Measurements from ENCODE around the gene FGG. TPM values are rescaled to one million over a fixed set of nuclear protein-coding genes. Genes with fewer than 3 reads are reported as not detected.

Gene FGG
- total RNA-seq, 2 experiments from 2014 or later: not detected

DNA sequence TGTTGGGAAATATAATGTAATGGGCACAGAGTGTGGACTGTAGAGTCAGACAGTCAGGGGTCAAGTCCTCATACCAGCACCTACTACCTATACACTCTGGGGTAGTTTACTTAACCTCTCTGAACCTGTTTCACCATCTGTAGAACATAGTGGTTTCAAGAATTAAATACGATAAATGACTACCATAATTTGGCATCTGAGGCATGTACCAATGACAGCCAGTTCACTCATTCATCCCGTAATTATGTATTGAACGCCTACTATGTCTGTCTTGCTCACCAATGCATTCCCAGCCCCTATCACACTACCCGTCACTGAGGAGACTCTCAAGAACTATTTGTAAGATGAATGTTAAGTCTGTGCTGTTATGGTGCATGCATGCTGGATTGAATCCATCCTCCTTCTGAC, 51.6 kb downstream of the FGG start:
- Histone ChIP-seq H3K79me2 (ENCODE audit: insufficient read depth, low read depth, low read length) (no peaks in the 10 kb centered on the region), H3K4me1 (ENCODE audit: insufficient read depth, low read length, poor library complexity, severe bottlenecking) (no peaks in the 10 kb centered on the region), H3K4me2 (ENCODE audit: low read length) (no peak overlapping the region), H3K9me2 (ENCODE audit: insufficient read depth, low read length) (no peaks in the 10 kb centered on the region), H4K20me1 (ENCODE audit: insufficient read depth, low read length) (no peaks in the 10 kb centered on the region), H3K27ac (ENCODE audit: low read depth, low read length, poor library complexity, severe bottlenecking) (no peak overlapping the region), H3K36me3 (ENCODE audit: insufficient read depth, low read length) (no peaks in the 10 kb centered on the region), H2AFZ (ENCODE audit: low read length) (no peak overlapping the region), H3K9me3 (ENCODE audit: low read length) (no peaks in the 10 kb centered on the region), H3K4me3 (ENCODE audit: low read depth, low read length, poor library complexity, severe bottlenecking) (no peak overlapping the region)
- CTCF ChIA-PET (ENCODE audit: unreplicated experiment): no interaction called here
- intact Hi-C loops (cut with micrococcal nuclease; ENCODE audit: unreplicated experiment): no loop called here
- DNase-seq (ENCODE audit: low spot score): no peak
- POLR2A ChIA-PET: interaction anchor here (0.9 to 1.3 kb wide), 2 partner anchors 11 kb away, joined by 4 read pairs; partner anchors contain the start of gene PLRG1
- TF ChIP-seq EZH2phosphoT487 (IDR thresholded peaks at IDR 0.05; ENCODE audit: borderline replicate concordance, low read depth, low read length) (no peak), CTCF (conservative IDR thresholded peaks at IDR 0.05; ENCODE audit: low read length) (no peak)
- BruUV-seq (replicated peaks): no TSS peak

DNA sequence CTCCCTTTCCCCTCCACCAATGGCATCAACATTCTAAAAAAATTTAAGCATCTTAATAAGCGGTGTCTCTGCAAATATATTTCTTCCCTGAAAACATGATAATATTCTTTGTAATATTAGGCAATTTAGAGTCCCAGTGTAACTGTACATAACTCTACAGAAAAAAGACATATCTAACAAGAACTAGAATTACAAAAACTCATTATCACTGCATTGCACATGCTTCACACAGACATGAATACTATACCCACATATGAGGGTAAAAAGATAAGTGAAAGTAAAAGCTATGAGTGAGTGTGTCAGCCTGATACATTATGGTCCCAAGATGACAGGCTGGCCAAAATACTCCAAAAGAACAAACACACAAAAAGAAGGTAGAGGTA, 52.0 kb downstream of the FGG start:
- H2AFZ ChIP-seq (ENCODE audit: low read length): no peak overlapping the region
- H3K36me3 ChIP-seq (ENCODE audit: insufficient read depth, low read length): no peaks in the 10 kb centered on the region
- ChIA-PET CTCF (ENCODE audit: unreplicated experiment) (no interaction called here), POLR2A (interaction anchor here (0.9 kb wide), 1 partner anchor 10 kb away, joined by 4 read pairs; the partner anchor contains the start of gene PLRG1)
- BruUV-seq (replicated peaks): no TSS peak
- no peaks in the 10 kb centered on the region for H3K4me1 ChIP-seq (ENCODE audit: insufficient read depth, low read length, poor library complexity, severe bottlenecking)
- H3K4me3 ChIP-seq (ENCODE audit: low read depth, low read length, poor library complexity, severe bottlenecking): no peak overlapping the region
- no peaks in the 10 kb centered on the region for H3K9me3 ChIP-seq (ENCODE audit: low read length)
- no peaks in the 10 kb centered on the region for H4K20me1 ChIP-seq (ENCODE audit: insufficient read depth, low read length)
- DNase-seq (ENCODE audit: low spot score): no peak
- no peak overlapping the region for H3K27ac ChIP-seq (ENCODE audit: low read depth, low read length, poor library complexity, severe bottlenecking)
- H3K79me2 ChIP-seq (ENCODE audit: insufficient read depth, low read depth, low read length): no peaks in the 10 kb centered on the region
- H3K4me2 ChIP-seq (ENCODE audit: low read length): no peak overlapping the region
- intact Hi-C loops (cut with micrococcal nuclease; ENCODE audit: unreplicated experiment): no loop called here
- TF ChIP-seq CTCF (conservative IDR thresholded peaks at IDR 0.05; ENCODE audit: low read length) (no peak), EZH2phosphoT487 (IDR thresholded peaks at IDR 0.05; ENCODE audit: borderline replicate concordance, low read depth, low read length) (no peak)
- H3K9me2 ChIP-seq (ENCODE audit: insufficient read depth, low read length): no peaks in the 10 kb centered on the region

DNA sequence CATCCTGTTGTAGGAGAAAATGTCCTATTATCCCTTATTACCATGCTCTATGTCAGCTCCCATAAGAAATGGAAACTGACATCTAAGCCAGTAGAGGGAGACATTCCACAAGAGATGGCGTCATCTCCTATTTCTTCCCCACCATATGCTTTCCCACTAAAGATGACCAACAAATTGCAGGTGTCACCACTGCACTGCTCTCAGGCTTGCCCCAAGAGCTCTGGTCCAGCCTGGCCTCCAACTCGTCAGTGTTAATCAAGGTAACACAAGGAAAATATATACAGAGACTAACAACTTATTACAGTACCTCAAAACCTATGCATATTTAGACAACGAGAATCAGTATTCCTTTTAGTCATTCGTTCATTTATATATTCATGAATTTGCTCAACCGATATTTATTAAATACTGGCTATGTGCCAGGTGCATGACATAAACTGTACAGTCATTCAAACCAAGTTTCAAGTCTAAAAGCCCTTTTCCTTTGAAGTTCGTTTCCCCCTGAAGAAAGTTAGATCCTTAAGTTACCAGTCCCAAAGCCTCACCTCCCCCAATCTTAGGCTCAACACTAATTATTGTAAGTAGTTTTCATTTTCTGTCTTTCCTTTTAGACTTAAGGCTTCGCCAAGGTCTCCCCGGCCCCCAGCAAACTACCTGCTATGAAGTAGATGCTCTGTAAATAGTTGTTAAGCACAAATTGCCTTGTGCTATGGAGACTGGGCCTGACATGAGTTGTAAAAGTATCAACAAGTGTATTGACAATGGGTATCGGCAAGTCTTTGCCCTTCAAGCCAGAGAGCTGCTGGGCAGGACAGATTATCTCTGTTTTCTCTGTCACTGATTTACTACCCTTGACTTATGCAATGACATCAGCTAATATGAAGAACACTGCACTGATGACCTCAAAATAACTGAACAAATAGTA, 52.7 kb downstream of the FGG start:
- intact Hi-C loops (cut with micrococcal nuclease; ENCODE audit: unreplicated experiment): loop anchor here (10.0 kb wide), 1 partner anchor 245 kb away; no protein-coding TSS in a partner anchor

More for the DNA sequence above, 52.7 kb downstream of the FGG start:
- Histone ChIP-seq H4K20me1 (ENCODE audit: insufficient read depth, low read length) (no peaks in the 10 kb centered on the region), H3K4me2 (ENCODE audit: low read length) (no peak overlapping the region), H3K4me3 (ENCODE audit: low read depth, low read length, poor library complexity, severe bottlenecking) (no peak overlapping the region), H3K4me1 (ENCODE audit: insufficient read depth, low read length, poor library complexity, severe bottlenecking) (no peaks in the 10 kb centered on the region), H2AFZ (ENCODE audit: low read length) (no peak overlapping the region), H3K27ac (ENCODE audit: low read depth, low read length, poor library complexity, severe bottlenecking) (no peak overlapping the region), H3K9me3 (ENCODE audit: low read length) (no peaks in the 10 kb centered on the region), H3K79me2 (ENCODE audit: insufficient read depth, low read depth, low read length) (no peaks in the 10 kb centered on the region), H3K9me2 (ENCODE audit: insufficient read depth, low read length) (no peaks in the 10 kb centered on the region), H3K36me3 (ENCODE audit: insufficient read depth, low read length) (no peaks in the 10 kb centered on the region)
- TF ChIP-seq EZH2phosphoT487 (IDR thresholded peaks at IDR 0.05; ENCODE audit: borderline replicate concordance, low read depth, low read length): no peak
- peak; percentile 78 for TF ChIP-seq CTCF (conservative IDR thresholded peaks at IDR 0.05; ENCODE audit: low read length)
- POLR2A ChIA-PET: interaction anchor here (0.6 to 1.2 kb wide), 3 partner anchors 10 to 815 kb away, joined by 3 to 4 read pairs (median 4); partner anchors contain the start of gene PLRG1
- DNase-seq (ENCODE audit: low spot score): peak; percentile 31
- CTCF ChIA-PET (ENCODE audit: unreplicated experiment): interaction anchor here (1.1 kb wide), 1 partner anchor 64 kb away, joined by 5 read pairs; no protein-coding TSS in a partner anchor
- no TSS peak for BruUV-seq (replicated peaks)

All from OCI-LY7 (cell line).